H1 (cell line): ENCODE results near the gene HIPK2. TPM values are rescaled to one million over a fixed set of nuclear protein-coding genes. Genes with fewer than 3 reads are reported as not detected.

ENCODE experiments used
- BCL11A ChIP-seq, 2 experiments: IDR thresholded peaks; one replicate each; pipeline ENCODE4 v1.6.1; 2011; ENCODE audit warnings: low read depth in 2 of 2, low read length in 2 of 2, mild to moderate bottlenecking in 2 of 2
- CHD1 ChIP-seq: IDR thresholded peaks from 2 replicates; pipeline ENCODE4 v1.6.1; 2012; ENCODE audit warnings: low read depth, low read length, improper control_type of control experiment
- E2F6 ChIP-seq: IDR thresholded peaks from 2 replicates; pipeline ENCODE4 v1.6.1; 2012; ENCODE audit warnings: inconsistent platforms
- KDM5A ChIP-seq: fragments of 200-600 bp; IDR thresholded peaks from 2 replicates; pipeline ENCODE4 v1.7.1; 2012; ENCODE audit warnings: mild to moderate bottlenecking, low read length, inconsistent platforms, mixed read lengths
- RAD21 ChIP-seq, 2 experiments: IDR thresholded peaks in 1 of 2; conservative IDR thresholded peaks in 1 of 2; 2 replicates each; pipeline ENCODE4 v1.6.1; 2011; ENCODE audit warnings: low read depth in 2 of 2, low read length in 2 of 2, improper control_type of control experiment in 1 of 2, inconsistent platforms in 1 of 2, mild to moderate bottlenecking in 1 of 2, moderate library complexity in 1 of 2
- RFX5 ChIP-seq: IDR thresholded peaks from 2 replicates; pipeline ENCODE4 v1.6.1; 2011; ENCODE audit warnings: low read depth, low read length, improper control_type of control experiment, borderline replicate concordance
- TCF12 ChIP-seq: IDR thresholded peaks from 2 replicates; pipeline ENCODE4 v1.6.1; 2011; ENCODE audit warnings: low read depth, mild to moderate bottlenecking, low read length
- polyA plus RNA-seq, 7 experiments: library from polyadenylated mRNA; depleted of rRNA in 3 of 7; stranded (reverse) in 5 of 7; unstranded in 2 of 7; fragments of >200 nt in 5 of 7; fragments of 200-250 nt in 2 of 7; gene quantifications; 1 replicate in 5 of 7; 2 replicates in 1 of 7; 4 replicates in 1 of 7; pipeline versions ENCODE4 v1.2.1 to v1.2.3, GENCODE V29; 2011 to 2013; ENCODE audit warnings: missing spikeins in 2 of 7, mixed read lengths in 2 of 7
- total RNA-seq: library from RNA; stranded (reverse); fragmentation: NEBNext Ultra II Directional; extraction: Animal tissue kit (Norgen Biotek cat#: 25700); gene quantifications from 2 replicates; pipeline ENCODE4 v1.2.1, GENCODE V29; 2021

Gene HIPK2
- total and polyA plus RNA-seq, 2 of the 8 experiments (the other 6 are each of a cell fraction or from before 2014, with no cell fraction given), result 8.3 to 24.3 TPM

- TF ChIP-seq E2F6 (no peak), RAD21 (IDR thresholded peaks at IDR 0.05 in 1 of 2, conservative IDR thresholded peaks at IDR 0.05 in 1 of 2; ENCODE audit: low read depth in 2 of 2, low read length in 2 of 2) (no peak), KDM5A (no peak), CHD1 (no peak), BCL11A (IDR thresholded peaks at IDR 0.05; ENCODE audit: low read depth in 2 of 2, low read length in 2 of 2) (no peak), TCF12 (no peak), RFX5 (no peak)
Measured at GRCh38 chr7:139687211-139687954, 90.4 kb downstream of the HIPK2 start (continued).
